ENCODE measurements around the gene MLPH. TPM values are rescaled to one million over a fixed set of nuclear protein-coding genes. Genes with fewer than 3 reads are reported as not detected.
A peak's percentile ranks its signal among the peaks of the same experiment; 100 is the strongest.

Gene MLPH
- total RNA-seq, 1 donor from 2014 or later: 22.5 TPM

- H3K9me3 Mint-ChIP-seq (ENCODE audit: unreplicated experiment): no peaks in the 10 kb centered on the region
- no peak for DNase-seq (ENCODE audit: extremely low spot score, unreplicated experiment)
- no peak for TF ChIP-seq CTCF (IDR thresholded peaks at IDR 0.05)
- H3K4me1 Mint-ChIP-seq (ENCODE audit: unreplicated experiment): peaks cover 17% of the 10 kb centered on the region
- no peaks in the 10 kb centered on the region for H3K27me3 Mint-ChIP-seq (ENCODE audit: unreplicated experiment)
- H3K36me3 Mint-ChIP-seq (ENCODE audit: unreplicated experiment): no peaks in the 10 kb centered on the region
- H3K27ac Mint-ChIP-seq (ENCODE audit: unreplicated experiment): peak overlapping the region; percentile 96
- no peak overlapping the region for H3K4me3 Mint-ChIP-seq (ENCODE audit: unreplicated experiment)
These were observed 13.1 kb upstream of the MLPH start for GRCh38 chr2:237473878-237474441.

GRCh38 chr2:237474442-237474911, 12.6 kb upstream of the MLPH start:
- no peak for DNase-seq (ENCODE audit: extremely low spot score, unreplicated experiment)
- peak overlapping the region; percentile 96 for H3K27ac Mint-ChIP-seq (ENCODE audit: unreplicated experiment)

DNA sequence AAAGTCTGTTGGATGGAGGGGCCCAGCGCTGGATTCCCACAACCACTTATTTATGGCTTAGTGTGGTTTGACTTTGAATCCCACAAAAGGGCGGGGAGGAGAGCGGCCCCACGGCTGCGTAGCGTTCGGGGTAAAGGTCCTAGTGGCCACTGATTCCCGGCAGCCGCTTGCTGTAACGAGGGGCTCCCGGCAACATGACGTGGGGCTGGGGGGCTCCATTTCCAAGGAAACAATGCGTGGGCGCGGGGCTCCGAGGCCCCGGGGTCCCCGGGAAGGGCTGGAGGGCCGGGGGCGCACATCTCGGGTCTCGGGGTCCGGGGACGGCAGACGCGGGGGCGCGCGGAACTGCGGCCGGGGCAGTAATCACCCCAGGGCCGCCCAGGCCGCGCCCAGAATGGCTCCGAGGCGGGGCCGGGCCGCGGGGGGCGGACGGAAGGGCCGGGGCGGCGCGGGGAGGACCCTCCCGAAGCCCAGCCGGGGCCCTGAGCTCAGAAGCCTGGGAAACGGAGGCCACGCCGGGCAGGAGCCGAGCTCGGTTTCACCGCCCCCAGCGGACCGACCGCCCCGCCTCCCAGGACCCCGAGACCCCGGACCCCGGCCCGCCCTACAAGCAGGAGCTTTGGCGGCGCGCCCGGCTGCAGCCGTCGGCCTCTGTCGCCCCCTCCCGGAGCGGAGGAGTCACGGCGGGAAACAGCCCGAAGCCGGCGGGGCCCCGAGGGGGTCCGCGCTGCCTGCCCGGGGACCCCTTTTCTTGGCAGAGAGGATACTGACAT, 11.9 kb upstream of the MLPH start:
- H3K27me3 Mint-ChIP-seq (ENCODE audit: unreplicated experiment): no peaks in the 10 kb centered on the region
- H3K4me1 Mint-ChIP-seq (ENCODE audit: unreplicated experiment): peaks cover 17% of the 10 kb centered on the region
- peak; percentile 96 for TF ChIP-seq CTCF (IDR thresholded peaks at IDR 0.05)
- peak; percentile 96 for DNase-seq (ENCODE audit: extremely low spot score, unreplicated experiment)
- no peaks in the 10 kb centered on the region for H3K36me3 Mint-ChIP-seq (ENCODE audit: unreplicated experiment)
- H3K27ac Mint-ChIP-seq (ENCODE audit: unreplicated experiment): peak overlapping the region; percentile 96
- no peaks in the 10 kb centered on the region for H3K9me3 Mint-ChIP-seq (ENCODE audit: unreplicated experiment)
- peak overlapping the region; percentile 80 for H3K4me3 Mint-ChIP-seq (ENCODE audit: unreplicated experiment)

More at GRCh38 chr2:237474442-237474911, 12.6 kb upstream of the MLPH start:
- Mint-ChIP-seq H3K27me3 (ENCODE audit: unreplicated experiment) (no peaks in the 10 kb centered on the region), H3K4me1 (ENCODE audit: unreplicated experiment) (peaks cover 17% of the 10 kb centered on the region), H3K4me3 (ENCODE audit: unreplicated experiment) (peak overlapping the region; percentile 80), H3K9me3 (ENCODE audit: unreplicated experiment) (no peaks in the 10 kb centered on the region), H3K36me3 (ENCODE audit: unreplicated experiment) (no peaks in the 10 kb centered on the region)
- no peak for TF ChIP-seq CTCF (IDR thresholded peaks at IDR 0.05)

GRCh38 chr2:237475704-237476141, 11.3 kb upstream of the MLPH start:
- DNase-seq (ENCODE audit: extremely low spot score, unreplicated experiment): no peak
- Mint-ChIP-seq H3K36me3 (ENCODE audit: unreplicated experiment) (no peaks in the 10 kb centered on the region), H3K4me1 (ENCODE audit: unreplicated experiment) (peaks cover 17% of the 10 kb centered on the region), H3K9me3 (ENCODE audit: unreplicated experiment) (no peaks in the 10 kb centered on the region), H3K4me3 (ENCODE audit: unreplicated experiment) (peak overlapping the region; percentile 54), H3K27ac (ENCODE audit: unreplicated experiment) (peak overlapping the region; percentile 58), H3K27me3 (ENCODE audit: unreplicated experiment) (no peaks in the 10 kb centered on the region)
- no peak for TF ChIP-seq CTCF (IDR thresholded peaks at IDR 0.05)

- H3K27me3 Mint-ChIP-seq (ENCODE audit: unreplicated experiment): no peaks in the 10 kb centered on the region
- H3K4me3 Mint-ChIP-seq (ENCODE audit: unreplicated experiment): no peak overlapping the region
- peaks cover 27% of the 10 kb centered on the region for H3K4me1 Mint-ChIP-seq (ENCODE audit: unreplicated experiment)
- H3K36me3 Mint-ChIP-seq (ENCODE audit: unreplicated experiment): no peaks in the 10 kb centered on the region
- no peak for TF ChIP-seq CTCF (IDR thresholded peaks at IDR 0.05)
- H3K27ac Mint-ChIP-seq (ENCODE audit: unreplicated experiment): no peak overlapping the region
- DNase-seq (ENCODE audit: extremely low spot score, unreplicated experiment): no peak
- H3K9me3 Mint-ChIP-seq (ENCODE audit: unreplicated experiment): no peaks in the 10 kb centered on the region
These were observed 9.0 kb upstream of the MLPH start for GRCh38 chr2:237478095-237478494.

Data from osteocyte (in vitro differentiated cells).